Measurements from ENCODE around the gene ZNF76.

- TF ChIP-seq, protein P1, sequence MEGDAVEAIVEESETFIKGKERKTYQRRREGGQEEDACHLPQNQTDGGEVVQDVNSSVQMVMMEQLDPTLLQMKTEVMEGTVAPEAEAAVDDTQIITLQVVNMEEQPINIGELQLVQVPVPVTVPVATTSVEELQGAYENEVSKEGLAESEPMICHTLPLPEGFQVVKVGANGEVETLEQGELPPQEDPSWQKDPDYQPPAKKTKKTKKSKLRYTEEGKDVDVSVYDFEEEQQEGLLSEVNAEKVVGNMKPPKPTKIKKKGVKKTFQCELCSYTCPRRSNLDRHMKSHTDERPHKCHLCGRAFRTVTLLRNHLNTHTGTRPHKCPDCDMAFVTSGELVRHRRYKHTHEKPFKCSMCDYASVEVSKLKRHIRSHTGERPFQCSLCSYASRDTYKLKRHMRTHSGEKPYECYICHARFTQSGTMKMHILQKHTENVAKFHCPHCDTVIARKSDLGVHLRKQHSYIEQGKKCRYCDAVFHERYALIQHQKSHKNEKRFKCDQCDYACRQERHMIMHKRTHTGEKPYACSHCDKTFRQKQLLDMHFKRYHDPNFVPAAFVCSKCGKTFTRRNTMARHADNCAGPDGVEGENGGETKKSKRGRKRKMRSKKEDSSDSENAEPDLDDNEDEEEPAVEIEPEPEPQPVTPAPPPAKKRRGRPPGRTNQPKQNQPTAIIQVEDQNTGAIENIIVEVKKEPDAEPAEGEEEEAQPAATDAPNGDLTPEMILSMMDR (IDR thresholded peaks at IDR 0.05; ENCODE audit: low read depth, low read length) = no peak
- no peak for TF ChIP-seq EZH2phosphoT487 (IDR thresholded peaks at IDR 0.05; ENCODE audit: low read depth)
Observed at GRCh38 chr6:35278708-35279107, 19.2 kb downstream of the ZNF76 start.

Measured in OCI-LY3 (cell line).